HepG2 (cell line): ENCODE measurements around the gene KDM3B. TPM values are rescaled to one million over a fixed set of nuclear protein-coding genes. Genes with fewer than 3 reads are reported as not detected.

Source experiments
- CEBPG ChIP-seq: IDR thresholded peaks from 2 replicates; pipeline ENCODE4 v1.6.1; 2016
- FOSL1 ChIP-seq: sonication (generic); formaldehyde crosslinking; IDR thresholded peaks from 2 replicates; pipeline ENCODE4 v1.9.0; 2021; ENCODE audit warnings: missing genetic modification reagents, borderline replicate concordance
- KDM4B ChIP-seq: sonication (generic); formaldehyde crosslinking; IDR thresholded peaks from 2 replicates; pipeline ENCODE4 v1.4.0; 2020; ENCODE audit warnings: missing genetic modification reagents
- MEIS1 ChIP-seq: sonication (generic); formaldehyde crosslinking; IDR thresholded peaks from 2 replicates; pipeline ENCODE4 v1.9.0; 2021; ENCODE audit warnings: mild to moderate bottlenecking, missing genetic modification reagents, moderate library complexity, borderline replicate concordance
- MEIS2 ChIP-seq: sonication (generic); formaldehyde crosslinking; IDR thresholded peaks from 2 replicates; pipeline ENCODE4 v1.9.0; 2021; ENCODE audit warnings: mild to moderate bottlenecking, missing genetic modification reagents
- NFKB2 ChIP-seq: sonication (generic); formaldehyde crosslinking; IDR thresholded peaks from 2 replicates; pipeline ENCODE4 v1.4.0; 2020; ENCODE audit warnings: missing genetic modification reagents, borderline replicate concordance
- RELA ChIP-seq: sonication (generic); formaldehyde crosslinking; IDR thresholded peaks from 2 replicates; pipeline ENCODE4 v1.4.0; 2020; ENCODE audit warnings: missing genetic modification reagents
- RFX3 ChIP-seq: IDR thresholded peaks from 2 replicates; pipeline ENCODE4 v1.6.1; 2016; ENCODE audit warnings: missing biosample characterization, missing genetic modification reagents
- SPEN ChIP-seq: sonication (generic); formaldehyde crosslinking; IDR thresholded peaks from 2 replicates; pipeline ENCODE4 v1.5.1; 2020; ENCODE audit warnings: low read depth, mild to moderate bottlenecking, missing genetic modification reagents
- SRY ChIP-seq: sonication (generic); formaldehyde crosslinking; IDR thresholded peaks from 2 replicates; pipeline ENCODE4 v1.8.0; 2022; ENCODE audit warnings: mild to moderate bottlenecking, missing genetic modification reagents
- TGIF2 ChIP-seq: IDR thresholded peaks from 2 replicates; pipeline ENCODE4 v1.6.1; 2016; ENCODE audit warnings: control low read depth, missing compliant biosample characterization
- ZFYVE20 ChIP-seq: sonication (generic); formaldehyde crosslinking; IDR thresholded peaks from 2 replicates; pipeline ENCODE4 v1.8.0; 2023; ENCODE audit warnings: low read depth, mild to moderate bottlenecking, moderate library complexity, missing genetic modification reagents, borderline replicate concordance
- ZNF251 ChIP-seq: sonication (generic); formaldehyde crosslinking; IDR thresholded peaks from 2 replicates; pipeline ENCODE4 v1.9.0; 2021; ENCODE audit warnings: mild to moderate bottlenecking, missing genetic modification reagents
- ZNF530 ChIP-seq: sonication (generic); formaldehyde crosslinking; IDR thresholded peaks from 2 replicates; pipeline ENCODE4 v1.5.0; 2020; ENCODE audit warnings: low read depth, mild to moderate bottlenecking, missing genetic modification reagents
- ZNF567 ChIP-seq: sonication (generic); formaldehyde crosslinking; IDR thresholded peaks from 2 replicates; pipeline ENCODE4 v1.8.1; 2023; ENCODE audit warnings: mild to moderate bottlenecking, missing genetic modification reagents, borderline replicate concordance
- ZSCAN29 ChIP-seq: sonication (generic); formaldehyde crosslinking; conservative IDR thresholded peaks from 2 replicates; pipeline ENCODE4 v1.4.0; 2020; ENCODE audit warnings: mild to moderate bottlenecking, missing genetic modification reagents
- polyA plus RNA-seq, 8 experiments: library from polyadenylated mRNA; depleted of rRNA in 3 of 8; stranded (reverse) in 7 of 8; unstranded in 1 of 8; fragments of >200 nt; fragmentation: Illumina TruSeq in 4 of 8; extraction: Trizol in 4 of 8; gene quantifications; 2 replicates each; pipeline versions ENCODE4 v1.2.1 to v1.2.3, GENCODE V29; 2011 to 2016; ENCODE audit warnings: low read depth in 4 of 8, missing spikeins in 1 of 8, mixed read lengths in 1 of 8; ENCODE audit not compliant: insufficient read depth in 1 of 8
- total RNA-seq, 5 experiments: library from RNA; depleted of rRNA; stranded (reverse); fragments of >200 nt; fragmentation: Illumina TruSeq; extraction: Trizol; gene quantifications; 2 replicates each; pipeline ENCODE4 v1.2.3, GENCODE V29; 2016; ENCODE audit warnings: low read depth in 1 of 5
- TF ChIP-seq, protein P1 (sequence below): sonication (generic); formaldehyde crosslinking; IDR thresholded peaks from 2 replicates; pipeline ENCODE4 v1.5.0; 2020; ENCODE audit warnings: mild to moderate bottlenecking, missing genetic modification reagents, borderline replicate concordance
- TF ChIP-seq, protein P2 (sequence below): sonication (generic); formaldehyde crosslinking; IDR thresholded peaks from 2 replicates; pipeline ENCODE4 v1.4.0; 2020; ENCODE audit warnings: missing genetic modification reagents
- TF ChIP-seq, protein P3 (sequence below): sonication (generic); formaldehyde crosslinking; IDR thresholded peaks from 2 replicates; pipeline ENCODE4 v1.4.0; 2020; ENCODE audit warnings: mild to moderate bottlenecking, low read depth, missing genetic modification reagents
- TF ChIP-seq, protein P4 (sequence below): sonication (generic); formaldehyde crosslinking; IDR thresholded peaks from 2 replicates; pipeline ENCODE4 v1.9.0; 2022; ENCODE audit warnings: low read depth, missing genetic modification reagents

KDM3B gene
- total and polyA plus RNA-seq, 2 of the 13 experiments (the other 11 are each of a cell fraction or from before 2014, with no cell fraction given), result 19.7 to 34.3 TPM

DNA sequence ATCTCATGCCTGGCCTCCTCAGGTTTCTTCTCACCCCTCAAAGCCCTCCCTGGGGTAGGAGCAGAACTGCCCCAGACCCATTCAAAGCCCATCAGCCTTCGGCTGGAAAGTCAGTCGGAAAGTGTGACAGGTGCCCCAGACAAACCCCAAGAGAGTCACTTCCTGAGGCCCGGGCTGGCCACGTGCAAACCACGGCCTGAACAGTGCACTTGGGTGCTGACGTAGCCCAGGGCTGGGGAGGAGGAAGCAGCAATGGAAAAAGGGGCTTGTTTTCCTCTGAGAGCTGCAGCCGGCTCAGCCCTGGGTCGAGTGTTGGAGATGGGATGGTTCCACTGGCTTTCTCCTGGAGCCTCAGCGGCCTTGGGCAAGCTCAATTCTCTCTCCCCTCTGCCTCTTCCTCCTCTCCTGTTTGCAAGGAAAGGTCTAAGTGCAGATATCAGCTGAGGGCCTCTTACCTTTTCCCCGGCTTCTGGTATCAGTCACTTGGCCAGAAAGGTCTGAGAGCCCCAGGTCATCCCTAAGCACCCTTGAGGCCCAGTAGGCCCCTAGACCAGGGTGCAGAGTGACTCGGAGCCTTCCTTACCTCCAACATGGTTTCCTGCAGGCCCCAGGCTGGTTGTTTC is 106.9 kb downstream of the KDM3B start (continued):
- TF ChIP-seq KDM4B (CRISPR knock-in tag) (0 out of 2 replicates have a peak, but pooled peaks have one; percentile 60), SPEN (CRISPR knock-in tag) (peak; percentile 49), ZNF567 (CRISPR knock-in tag) (no peak), ZSCAN29 (CRISPR knock-in tag) (no peak), RFX3 (CRISPR knock-in tag) (peak; percentile 15; the same call in 1 of the 2 replicates), ZNF251 (CRISPR knock-in tag) (no peak), NFKB2 (CRISPR knock-in tag) (peak; percentile 96), ZNF530 (no peak), RELA (no peak), TGIF2 (CRISPR knock-in tag) (peak; percentile 82; the same call in 1 of the 2 replicates), MEIS1 (CRISPR knock-in tag) (no peak), MEIS2 (CRISPR knock-in tag) (peak; percentile 66; the same call in 1 of the 2 replicates), ZFYVE20 (CRISPR knock-in tag) (0 out of 2 replicates have a peak, but pooled peaks have one; percentile 49), FOSL1 (CRISPR knock-in tag) (no peak), SRY (CRISPR knock-in tag) (peak; percentile 74; the same call in 1 of the 2 replicates), CEBPG (CRISPR knock-in tag) (peak; percentile 30; the same call in 1 of the 2 replicates)
- TF ChIP-seq, protein P1, sequence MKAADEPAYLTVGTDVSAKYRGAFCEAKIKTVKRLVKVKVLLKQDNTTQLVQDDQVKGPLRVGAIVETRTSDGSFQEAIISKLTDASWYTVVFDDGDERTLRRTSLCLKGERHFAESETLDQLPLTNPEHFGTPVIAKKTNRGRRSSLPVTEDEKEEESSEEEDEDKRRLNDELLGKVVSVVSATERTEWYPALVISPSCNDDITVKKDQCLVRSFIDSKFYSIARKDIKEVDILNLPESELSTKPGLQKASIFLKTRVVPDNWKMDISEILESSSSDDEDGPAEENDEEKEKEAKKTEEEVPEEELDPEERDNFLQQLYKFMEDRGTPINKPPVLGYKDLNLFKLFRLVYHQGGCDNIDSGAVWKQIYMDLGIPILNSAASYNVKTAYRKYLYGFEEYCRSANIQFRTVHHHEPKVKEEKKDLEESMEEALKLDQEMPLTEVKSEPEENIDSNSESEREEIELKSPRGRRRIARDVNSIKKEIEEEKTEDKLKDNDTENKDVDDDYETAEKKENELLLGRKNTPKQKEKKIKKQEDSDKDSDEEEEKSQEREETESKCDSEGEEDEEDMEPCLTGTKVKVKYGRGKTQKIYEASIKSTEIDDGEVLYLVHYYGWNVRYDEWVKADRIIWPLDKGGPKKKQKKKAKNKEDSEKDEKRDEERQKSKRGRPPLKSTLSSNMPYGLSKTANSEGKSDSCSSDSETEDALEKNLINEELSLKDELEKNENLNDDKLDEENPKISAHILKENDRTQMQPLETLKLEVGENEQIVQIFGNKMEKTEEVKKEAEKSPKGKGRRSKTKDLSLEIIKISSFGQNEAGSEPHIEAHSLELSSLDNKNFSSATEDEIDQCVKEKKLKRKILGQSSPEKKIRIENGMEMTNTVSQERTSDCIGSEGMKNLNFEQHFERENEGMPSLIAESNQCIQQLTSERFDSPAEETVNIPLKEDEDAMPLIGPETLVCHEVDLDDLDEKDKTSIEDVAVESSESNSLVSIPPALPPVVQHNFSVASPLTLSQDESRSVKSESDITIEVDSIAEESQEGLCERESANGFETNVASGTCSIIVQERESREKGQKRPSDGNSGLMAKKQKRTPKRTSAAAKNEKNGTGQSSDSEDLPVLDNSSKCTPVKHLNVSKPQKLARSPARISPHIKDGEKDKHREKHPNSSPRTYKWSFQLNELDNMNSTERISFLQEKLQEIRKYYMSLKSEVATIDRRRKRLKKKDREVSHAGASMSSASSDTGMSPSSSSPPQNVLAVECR (CRISPR knock-in tag), result peak; percentile 64; the same call in 1 of the 2 replicates
- TF ChIP-seq, protein P2, sequence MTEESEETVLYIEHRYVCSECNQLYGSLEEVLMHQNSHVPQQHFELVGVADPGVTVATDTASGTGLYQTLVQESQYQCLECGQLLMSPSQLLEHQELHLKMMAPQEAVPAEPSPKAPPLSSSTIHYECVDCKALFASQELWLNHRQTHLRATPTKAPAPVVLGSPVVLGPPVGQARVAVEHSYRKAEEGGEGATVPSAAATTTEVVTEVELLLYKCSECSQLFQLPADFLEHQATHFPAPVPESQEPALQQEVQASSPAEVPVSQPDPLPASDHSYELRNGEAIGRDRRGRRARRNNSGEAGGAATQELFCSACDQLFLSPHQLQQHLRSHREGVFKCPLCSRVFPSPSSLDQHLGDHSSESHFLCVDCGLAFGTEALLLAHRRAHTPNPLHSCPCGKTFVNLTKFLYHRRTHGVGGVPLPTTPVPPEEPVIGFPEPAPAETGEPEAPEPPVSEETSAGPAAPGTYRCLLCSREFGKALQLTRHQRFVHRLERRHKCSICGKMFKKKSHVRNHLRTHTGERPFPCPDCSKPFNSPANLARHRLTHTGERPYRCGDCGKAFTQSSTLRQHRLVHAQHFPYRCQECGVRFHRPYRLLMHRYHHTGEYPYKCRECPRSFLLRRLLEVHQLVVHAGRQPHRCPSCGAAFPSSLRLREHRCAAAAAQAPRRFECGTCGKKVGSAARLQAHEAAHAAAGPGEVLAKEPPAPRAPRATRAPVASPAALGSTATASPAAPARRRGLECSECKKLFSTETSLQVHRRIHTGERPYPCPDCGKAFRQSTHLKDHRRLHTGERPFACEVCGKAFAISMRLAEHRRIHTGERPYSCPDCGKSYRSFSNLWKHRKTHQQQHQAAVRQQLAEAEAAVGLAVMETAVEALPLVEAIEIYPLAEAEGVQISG (CRISPR knock-in tag), result peak; percentile 41; the same call in 1 of the 2 replicates
- TF ChIP-seq, protein P3, sequence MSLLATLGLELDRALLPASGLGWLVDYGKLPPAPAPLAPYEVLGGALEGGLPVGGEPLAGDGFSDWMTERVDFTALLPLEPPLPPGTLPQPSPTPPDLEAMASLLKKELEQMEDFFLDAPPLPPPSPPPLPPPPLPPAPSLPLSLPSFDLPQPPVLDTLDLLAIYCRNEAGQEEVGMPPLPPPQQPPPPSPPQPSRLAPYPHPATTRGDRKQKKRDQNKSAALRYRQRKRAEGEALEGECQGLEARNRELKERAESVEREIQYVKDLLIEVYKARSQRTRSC (CRISPR knock-in tag), result no peak
- TF ChIP-seq, protein P4, sequence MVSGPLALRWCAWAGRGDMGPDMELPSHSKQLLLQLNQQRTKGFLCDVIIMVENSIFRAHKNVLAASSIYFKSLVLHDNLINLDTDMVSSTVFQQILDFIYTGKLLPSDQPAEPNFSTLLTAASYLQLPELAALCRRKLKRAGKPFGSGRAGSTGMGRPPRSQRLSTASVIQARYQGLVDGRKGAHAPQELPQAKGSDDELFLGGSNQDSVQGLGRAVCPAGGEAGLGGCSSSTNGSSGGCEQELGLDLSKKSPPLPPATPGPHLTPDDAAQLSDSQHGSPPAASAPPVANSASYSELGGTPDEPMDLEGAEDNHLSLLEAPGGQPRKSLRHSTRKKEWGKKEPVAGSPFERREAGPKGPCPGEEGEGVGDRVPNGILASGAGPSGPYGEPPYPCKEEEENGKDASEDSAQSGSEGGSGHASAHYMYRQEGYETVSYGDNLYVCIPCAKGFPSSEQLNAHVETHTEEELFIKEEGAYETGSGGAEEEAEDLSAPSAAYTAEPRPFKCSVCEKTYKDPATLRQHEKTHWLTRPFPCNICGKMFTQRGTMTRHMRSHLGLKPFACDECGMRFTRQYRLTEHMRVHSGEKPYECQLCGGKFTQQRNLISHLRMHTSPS (CRISPR knock-in tag), result peak; percentile 36; the same call in 1 of the 2 replicates
